HG02840 (cell line): ENCODE data around the gene HEG1.

Source experiments
- ATAC-seq: cut with Tn5 transposase; IDR thresholded peaks from one replicate; pipeline ENCODE4 v1.9.1; 2021; ENCODE audit warnings: mild to moderate bottlenecking, moderate library complexity, moderate number of reproducible peaks; ENCODE audit not compliant: unreplicated experiment, low FRiP score

The HEG1 gene

DNA sequence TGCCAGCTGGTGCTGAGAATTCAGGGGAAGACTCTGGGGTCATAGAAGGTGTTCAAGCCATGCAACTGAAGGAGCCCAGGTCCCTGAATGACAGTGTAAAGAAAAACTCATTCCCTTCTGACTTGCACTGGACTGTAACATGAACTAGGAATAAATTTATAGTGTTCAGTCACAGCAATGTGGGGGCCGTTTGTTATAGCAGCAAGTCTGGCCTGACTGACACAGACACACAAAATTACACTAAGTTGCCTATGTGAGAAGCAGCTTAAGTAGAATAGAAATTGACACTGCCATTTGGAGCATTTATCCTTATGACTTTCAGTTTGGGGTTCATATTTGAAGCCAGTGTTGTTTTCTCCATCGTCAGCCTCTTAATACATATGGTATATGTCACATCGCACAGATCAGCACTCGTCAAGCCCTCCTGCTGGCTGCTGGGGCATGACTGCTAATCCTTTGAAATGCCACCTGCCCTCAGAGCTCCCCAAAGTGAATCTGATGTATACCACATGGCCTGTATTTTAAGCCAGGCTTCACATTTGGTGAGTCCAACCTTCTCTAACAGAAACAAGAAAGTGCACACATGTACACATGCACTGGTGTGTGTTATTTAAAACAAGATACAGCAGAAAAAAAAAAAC is 17.1 kb upstream of the HEG1 start:
- ATAC-seq, result no peak

DNA sequence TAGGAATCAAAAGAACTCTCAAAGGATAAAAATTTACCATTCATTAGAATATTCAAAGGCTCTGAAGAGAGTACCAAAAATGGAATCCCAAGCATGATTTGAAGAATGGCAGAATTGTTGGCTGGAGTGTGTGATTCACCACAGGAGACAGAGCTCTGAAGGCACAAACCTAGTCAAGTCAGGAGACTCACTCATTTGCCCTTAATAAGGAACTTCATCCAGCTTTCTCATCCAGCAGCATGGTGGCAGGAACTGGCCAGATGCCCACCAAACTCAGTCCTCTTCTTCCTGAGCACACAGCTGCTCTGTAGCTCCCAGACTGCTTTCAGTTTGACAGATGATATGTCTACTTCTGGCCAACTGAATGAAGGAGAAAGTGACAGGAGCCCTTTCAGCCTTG is 16.5 kb upstream of the HEG1 start:
- ATAC-seq, result no peak

DNA sequence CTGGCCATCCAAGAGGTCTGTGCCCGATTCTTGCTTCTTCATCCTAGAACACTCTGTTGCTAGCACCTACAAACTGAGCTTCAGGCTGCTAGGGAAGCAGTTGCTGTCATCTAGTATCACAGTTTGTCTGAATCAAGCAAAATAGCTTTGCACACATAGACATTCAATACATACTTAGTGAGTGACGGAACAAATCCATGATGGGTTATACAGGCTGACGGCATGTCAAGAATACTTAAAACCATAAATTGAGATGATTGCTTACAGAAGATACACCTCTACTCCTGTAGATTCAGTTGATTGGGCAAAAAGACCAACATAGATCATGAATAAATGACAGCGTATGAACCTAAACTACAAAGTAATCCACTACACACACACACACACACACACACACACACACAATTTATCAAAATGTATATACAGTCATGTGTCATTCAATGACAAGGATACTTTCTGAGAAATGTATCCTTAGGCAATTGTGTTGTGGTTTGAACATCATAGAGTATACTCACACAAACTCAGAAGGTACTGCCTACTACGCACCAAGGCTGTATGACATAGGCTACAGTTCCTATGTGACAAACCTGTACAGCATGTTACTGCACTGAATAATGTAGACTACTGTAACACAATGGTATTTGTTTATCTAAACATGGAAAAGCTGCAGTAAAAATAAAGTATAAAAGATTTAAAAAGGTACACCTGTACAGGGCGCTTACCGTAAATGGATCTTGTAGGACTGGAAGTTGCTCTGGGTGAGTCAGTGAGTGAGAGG is 14.4 kb upstream of the HEG1 start:
- no peak for ATAC-seq

DNA sequence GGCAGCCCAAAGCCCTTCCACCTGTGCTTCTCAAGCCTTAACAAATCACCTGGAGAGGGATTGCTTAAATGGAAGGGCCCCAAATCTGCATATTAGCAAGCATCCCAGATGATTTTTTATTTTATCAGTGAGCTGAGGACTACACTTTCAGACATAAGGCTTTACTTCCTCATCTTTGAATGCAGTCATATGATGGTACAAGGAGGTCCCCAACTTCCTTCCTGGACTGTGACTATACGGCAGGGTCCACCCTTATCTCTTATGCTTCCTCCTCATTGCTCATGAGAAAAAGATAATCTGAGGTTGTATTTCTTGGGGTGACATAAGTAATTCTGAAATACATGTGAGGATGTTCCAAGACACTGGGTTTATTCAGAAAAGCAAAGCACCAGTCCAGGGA is 13.7 kb upstream of the HEG1 start:
- no peak for ATAC-seq

- ATAC-seq, result no peak
Observed at GRCh38 chr3:125068265-125068664, 12.5 kb upstream of the HEG1 start.

DNA sequence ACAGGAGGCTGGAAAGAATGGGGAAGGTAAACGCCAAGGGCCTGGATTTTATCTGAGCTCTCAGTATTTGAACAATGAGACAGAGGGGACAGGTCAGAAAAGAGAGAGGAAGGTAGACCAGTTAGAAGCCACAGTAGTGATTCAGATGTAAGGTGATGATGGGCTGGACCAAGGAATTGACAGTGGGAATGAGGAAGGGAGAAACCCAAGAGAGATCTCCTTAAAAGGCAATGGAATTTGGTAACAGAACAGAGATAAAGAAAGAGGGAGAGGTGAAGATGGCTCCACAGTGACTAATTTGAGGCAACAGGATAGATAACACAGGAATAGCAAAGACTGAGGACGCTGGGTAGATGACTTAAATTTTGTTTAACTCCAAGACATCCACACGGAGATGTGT is 11.4 kb upstream of the HEG1 start:
- no peak for ATAC-seq

GRCh38 chr3:125062904-125063618 is 7.3 kb upstream of the HEG1 start:
- ATAC-seq, result no peak

- no peak for ATAC-seq
Observed at GRCh38 chr3:125061646-125062045, 5.8 kb upstream of the HEG1 start.

GRCh38 chr3:125061170-125061569 is 5.4 kb upstream of the HEG1 start:
- ATAC-seq, result no peak

DNA sequence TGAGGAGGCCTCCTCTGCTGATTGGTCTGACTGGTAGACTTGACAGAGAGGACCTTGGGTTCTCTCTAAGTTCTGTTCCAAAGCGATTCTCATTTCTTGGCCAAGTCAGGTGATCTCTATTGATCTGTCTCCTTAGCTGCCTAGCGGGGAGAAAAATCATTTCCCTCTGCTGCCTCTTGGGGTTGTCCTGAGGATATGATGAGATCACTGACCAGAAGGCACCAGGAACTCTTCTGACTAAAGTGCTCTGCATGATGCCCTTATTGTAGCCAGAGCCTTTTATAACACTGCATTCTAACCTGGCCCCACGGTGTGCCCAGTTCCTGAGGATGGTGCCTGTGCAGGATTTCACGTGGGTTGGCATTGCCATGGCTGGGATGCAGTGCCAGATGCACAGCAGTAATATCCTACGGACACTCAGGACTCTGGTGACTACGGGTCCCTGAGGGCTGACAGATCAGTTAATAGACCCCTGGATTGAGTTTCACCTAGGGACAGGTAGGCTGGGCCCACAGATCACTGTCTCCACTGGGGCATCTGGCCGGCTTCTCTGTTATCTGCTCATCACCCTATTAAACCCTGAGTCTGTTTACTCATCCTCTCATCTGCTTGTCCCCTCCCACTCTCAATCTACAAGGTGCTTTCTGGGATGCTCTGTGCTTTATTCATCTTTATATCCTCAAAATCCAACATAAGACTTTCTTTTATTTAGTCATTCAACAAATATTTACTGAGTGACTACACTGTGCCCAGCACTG is 3.9 kb upstream of the HEG1 start:
- no peak for ATAC-seq

- no peak for ATAC-seq
Observed at GRCh38 chr3:125058959-125059358, 3.2 kb upstream of the HEG1 start.

DNA sequence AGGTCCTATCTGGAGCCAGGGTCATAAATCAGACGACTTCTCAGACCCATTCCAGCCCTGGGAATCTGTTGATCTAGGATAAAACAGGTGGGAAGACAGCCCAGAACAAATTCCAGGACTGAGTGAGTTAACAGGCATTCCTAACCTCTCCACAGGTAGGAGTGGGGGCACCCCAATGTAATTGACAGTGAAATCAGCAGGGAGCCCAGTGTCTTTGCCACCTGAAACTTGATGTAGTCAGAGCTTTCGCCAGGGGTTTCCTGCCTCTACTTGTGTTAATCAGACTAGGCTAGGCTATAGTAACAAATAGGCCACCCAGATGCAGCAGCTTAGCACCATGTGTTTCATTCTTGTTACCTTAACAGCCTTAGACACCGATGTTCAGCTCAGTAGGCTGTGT is 2.7 kb upstream of the HEG1 start:
- no peak for ATAC-seq

DNA sequence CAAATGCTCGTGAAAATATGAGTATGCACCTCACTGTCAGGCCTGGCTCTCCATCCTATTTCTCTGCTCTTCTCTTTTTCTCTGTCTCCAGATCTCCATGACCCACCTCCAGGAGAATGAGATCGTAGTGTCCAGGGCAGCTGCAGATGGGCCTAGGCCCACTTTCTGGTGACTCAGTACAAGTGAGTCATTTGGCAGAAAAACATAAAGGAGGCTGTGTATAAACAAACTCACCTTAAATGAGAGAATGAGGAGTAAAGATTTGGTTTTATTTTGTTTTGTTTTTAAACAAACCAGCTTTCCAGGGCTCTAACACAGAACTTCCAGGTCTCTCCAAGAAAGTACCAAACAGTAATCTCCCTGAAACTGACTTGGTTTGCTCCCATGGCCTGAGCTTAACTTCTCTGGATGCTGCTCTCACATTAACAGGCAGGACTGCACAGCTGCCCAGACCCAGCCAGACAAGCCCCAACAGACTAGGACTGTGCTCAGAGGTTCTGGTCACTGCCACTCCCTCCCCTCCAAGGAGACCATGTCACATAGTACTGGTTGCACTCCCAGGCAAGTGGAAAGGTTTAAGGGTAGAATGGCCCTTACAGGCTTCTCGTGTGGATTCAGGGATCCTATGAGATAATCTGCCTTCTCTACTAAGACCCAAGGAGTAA is 1.5 kb upstream of the HEG1 start:
- no peak for ATAC-seq

DNA sequence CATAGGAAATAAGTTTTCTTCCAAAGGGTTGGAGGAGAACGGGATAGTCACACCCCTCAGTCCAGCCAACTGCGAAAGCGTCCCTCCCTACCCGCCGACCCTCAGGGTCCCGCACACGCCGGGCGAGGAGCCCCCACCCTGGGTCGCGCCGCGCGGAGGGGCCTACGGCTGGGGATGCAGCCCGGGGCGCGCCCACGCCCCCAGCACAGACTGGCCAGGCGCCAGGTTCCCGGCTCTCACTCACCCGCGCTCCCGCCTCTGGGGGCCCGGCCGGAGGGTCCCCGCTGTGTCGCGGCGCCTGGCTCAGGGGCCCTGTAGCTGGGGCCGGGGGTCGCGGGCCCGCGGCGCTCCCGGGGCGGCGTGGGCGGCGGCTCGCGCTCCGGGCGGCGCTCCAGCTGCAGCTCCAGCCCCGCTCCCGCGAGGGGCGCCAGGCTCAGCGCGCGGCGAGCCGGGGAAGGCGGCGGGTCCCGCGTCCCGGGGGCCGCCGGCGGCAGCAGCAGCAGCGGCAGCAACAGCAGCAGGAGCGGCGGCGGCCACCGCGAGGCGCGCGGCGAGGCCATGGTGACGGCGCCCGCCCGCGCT is 375 bp downstream of the HEG1 start:
- peak; percentile 17 for ATAC-seq

DNA sequence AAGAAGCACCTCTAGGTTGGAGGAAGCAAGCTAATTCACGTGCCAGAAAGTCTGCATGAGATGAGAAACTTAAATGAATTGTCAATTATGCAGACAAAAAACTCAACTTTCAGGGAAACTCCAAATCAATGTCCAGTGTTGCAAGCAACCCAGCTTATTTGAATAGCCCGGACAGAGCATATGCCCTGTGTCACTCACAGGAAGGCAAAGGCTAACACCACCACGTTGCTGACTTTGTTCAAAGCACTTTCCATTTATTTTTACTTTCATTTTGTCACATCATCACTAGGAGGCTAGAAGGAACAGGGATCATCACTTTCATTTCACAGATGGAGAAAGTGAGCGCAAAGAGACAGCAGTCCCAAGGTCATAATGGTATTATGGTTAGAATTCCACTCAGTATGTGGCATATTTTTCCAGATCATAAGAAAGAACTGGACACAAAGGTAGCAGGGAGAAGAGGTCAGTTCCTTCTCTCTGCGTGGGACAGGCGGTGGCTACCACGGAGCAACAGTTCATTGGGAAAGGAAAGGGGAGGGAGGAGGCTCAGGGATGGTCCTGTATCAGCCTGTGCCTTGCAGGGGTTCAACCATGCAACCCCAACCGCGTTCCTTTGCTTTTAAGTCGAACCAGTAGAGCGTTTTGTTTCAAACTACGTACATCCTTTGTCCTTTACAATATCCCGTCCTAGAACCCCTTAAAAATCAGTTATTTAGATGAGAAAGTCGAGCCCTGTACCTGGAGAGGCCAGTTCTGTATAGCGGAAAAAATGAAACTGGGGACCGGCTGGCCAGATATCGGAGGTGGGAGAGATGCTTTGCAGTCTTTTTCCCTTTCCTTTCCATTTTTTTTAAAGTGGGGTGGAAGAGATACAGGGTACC is 1.1 kb downstream of the HEG1 start:
- no peak for ATAC-seq

DNA sequence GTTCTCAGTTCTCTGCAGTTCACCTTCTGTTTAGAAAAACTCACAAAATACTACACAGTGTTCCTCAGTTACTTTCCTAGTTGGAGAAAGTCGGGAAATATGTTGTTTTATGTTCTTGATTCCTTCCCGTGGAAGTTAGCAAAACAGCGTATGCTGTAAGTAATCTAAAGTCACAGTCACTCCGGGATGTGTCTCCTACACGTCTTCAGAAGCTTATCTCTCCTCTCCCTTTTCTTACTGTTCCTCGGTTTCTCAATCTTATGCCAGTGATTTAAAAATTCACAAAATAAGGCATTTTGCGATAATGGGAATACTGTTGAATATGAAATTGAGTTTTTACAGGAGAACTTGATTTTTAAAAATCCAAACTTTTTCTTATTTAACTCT is 1.7 kb downstream of the HEG1 start:
- no peak for ATAC-seq

GRCh38 chr3:125053304-125053699 is 2.5 kb downstream of the HEG1 start:
- ATAC-seq, result no peak

- no peak for ATAC-seq
Observed at GRCh38 chr3:125052624-125053303, 3.0 kb downstream of the HEG1 start.
